SHP77 (cell line): ENCODE results near the gene RUNX3.
"Not testable (repeated sequence)": the region's sequence is repeated elsewhere in the genome, so short reads cannot be mapped to it uniquely, and the experiment has no call there.

Source experiments
- DNase-seq, 2 experiments: peaks; one replicate each; lab custom pipeline; 2025; lab: John Stamatoyannopoulos, UW

RUNX3 gene

GRCh38 chr1:24900985-24901781, 28.9 kb downstream of the RUNX3 start:
- DNase-seq: no peak

DNA sequence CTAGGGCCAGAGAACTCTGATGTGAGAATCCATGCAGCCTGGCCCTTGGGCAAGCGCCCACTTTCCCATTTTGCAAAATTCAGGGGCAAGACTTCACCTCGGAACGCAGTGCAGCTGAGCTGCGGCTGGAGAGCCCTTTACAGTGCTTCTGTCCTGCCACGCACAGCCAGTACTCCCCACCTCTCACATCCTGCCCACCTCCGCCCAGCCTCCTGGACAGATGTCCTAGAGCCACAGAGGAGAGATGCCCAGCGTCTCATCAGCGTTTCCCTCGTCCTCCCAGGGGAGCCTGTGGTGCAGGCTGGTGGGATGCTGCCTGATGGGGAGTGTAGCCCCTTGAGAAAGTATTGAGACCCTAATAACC, 29.6 kb downstream of the RUNX3 start:
- no peak for DNase-seq

- DNase-seq: no peak
Observed at GRCh38 chr1:24899581-24900485, 30.2 kb downstream of the RUNX3 start.

GRCh38 chr1:24898909-24899439, 31.1 kb downstream of the RUNX3 start:
- no peak for DNase-seq

DNA sequence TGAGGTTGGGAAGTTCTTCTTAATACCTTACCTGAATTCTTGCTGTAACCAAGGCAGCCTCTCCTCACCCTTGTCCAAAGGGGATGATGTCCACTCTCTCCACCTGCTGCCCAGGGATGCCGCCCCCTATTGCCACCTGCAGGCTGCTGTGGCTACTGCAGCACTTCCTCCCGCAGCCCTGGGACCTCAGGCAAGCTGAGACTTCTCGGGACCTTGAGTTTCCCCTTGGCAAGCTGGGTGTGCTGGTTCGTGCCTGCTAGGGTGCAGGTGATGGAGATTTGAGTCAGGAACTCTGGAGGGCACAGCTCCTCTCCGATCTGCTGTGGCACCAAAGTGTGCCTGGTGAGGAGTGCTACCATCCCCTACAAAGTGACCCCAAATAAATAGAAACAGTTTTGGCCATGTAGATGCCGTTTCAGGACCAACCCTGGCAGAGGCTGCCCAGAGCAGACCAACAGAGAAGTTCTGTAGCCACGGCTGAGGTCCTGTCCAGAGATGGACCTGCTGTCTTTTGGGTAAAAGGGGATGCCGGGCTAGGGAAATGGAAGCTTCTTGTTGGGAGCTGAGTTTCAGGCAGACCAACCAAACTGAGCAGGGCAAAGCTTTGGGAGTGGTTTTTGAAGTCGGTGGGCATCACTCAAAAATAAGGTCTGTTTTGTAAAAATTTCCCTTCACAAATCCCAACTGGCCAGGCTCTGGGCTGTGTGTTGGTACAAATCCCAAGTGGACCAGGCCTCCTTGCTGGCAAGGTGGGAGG, 31.7 kb downstream of the RUNX3 start:
- DNase-seq: peak; percentile 15 to 29

GRCh38 chr1:24897263-24898151, 32.6 kb downstream of the RUNX3 start:
- DNase-seq: no peak

GRCh38 chr1:24896596-24897262, 33.3 kb downstream of the RUNX3 start:
- no peak for DNase-seq

DNA sequence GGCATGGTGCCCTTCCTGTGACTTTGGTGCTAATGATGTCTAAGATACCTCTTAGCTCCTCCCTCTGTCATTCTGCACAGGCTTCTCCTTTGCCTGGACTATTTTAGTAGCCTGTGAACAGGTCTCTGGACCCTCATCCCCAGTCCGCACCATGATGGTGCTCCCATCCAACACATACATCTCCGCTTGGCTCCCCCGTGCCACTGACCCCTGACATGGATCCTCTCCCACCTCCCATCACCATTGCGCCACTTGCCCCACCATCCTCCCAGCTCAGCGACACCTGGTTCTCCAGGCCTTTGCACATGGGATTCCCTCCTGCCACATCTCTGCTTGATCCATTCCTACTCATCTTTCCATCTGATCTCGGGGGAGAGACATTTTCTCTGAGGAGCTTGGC, 33.9 kb downstream of the RUNX3 start:
- DNase-seq: no peak

GRCh38 chr1:24895511-24895910, 34.6 kb downstream of the RUNX3 start:
- no peak for DNase-seq

- no peak for DNase-seq
Observed at GRCh38 chr1:24894002-24894401, 36.1 kb downstream of the RUNX3 start.

- DNase-seq: no peak
Observed at GRCh38 chr1:24893431-24893830, 36.6 kb downstream of the RUNX3 start.

GRCh38 chr1:24892188-24893153, 37.6 kb downstream of the RUNX3 start:
- no peak for DNase-seq

GRCh38 chr1:24891367-24891766, 38.7 kb downstream of the RUNX3 start:
- DNase-seq: not testable (repeated sequence)

DNA sequence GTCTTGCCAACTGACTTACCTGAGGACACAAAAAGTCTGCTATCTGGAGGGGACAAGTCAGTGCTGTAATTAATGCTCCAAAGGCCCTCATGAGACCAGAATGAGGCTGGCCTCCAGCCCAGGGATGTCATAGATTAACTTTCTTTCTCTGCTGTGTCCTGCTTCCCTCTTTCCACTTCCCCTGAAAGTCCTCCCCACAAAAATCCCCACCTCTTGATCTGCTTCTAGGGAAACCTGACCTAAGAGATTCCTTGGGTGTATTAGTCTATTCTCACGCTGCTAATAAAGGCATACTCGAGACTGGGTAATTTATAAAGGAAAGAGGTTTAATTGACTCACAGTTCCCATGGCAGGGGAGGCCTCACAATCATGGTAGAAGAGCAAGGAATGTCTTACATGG, 39.2 kb downstream of the RUNX3 start:
- no peak for DNase-seq

GRCh38 chr1:24888971-24889676, 41.0 kb downstream of the RUNX3 start:
- DNase-seq: no peak

DNA sequence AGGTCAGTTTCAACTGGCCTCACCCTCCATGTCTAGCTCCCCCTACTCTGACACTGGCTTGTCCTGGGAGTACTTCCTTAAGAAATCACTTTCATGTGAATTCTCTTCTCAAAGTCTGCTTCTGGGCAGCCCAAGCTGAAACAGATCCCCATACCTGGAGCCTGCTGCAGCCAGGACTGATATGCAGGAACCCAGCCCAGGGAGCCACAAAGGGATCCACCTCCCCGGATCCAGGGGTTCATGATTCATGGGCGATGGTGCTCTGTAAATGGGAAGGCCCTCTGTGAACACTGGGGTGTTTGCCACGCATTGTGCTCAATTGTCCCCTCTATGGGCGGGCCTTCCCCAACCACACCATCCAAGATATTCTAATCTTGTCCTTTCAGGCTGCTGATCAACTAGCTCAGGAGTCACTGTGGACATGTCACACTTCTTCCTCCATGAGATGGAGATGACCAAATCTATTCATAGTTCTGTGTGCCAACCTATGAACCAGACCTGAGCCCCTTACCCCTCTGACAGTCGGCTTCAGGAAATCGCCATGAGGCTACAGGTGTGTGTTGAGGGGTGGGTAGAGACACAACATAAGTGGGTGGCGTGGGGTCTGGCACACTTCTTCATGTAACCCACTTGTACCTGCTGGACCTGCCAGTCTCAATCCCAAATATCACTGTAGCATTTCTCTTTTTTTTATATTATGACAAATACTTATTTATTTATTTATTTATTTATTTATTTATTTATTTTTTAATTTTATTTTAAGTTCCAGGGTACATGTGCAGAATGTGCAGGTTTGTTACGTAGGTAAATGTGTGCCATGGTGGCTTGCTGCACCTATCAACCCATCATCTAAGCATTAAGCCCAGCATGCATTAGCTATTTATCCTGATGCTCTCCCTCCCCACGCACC, 41.8 kb downstream of the RUNX3 start:
- no peak for DNase-seq

DNA sequence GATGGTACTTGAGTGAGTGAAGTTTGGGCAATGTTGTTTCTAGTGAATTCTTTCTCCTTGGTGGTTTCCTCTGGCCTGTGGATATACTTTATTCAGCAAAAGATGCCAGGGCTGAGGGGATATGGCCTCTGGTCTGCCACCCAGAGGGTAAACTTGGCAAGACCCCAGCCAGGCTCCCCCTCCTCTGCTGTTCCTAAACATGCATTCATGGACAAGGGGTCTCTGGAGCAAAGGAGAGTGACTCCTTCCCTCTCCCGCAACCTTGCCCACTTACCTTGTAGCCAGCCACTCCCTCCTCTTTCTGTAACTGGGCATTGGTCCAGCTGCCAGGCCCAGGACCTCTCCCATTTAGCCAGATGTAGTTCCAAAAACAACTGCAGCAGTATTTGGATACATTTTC, 43.8 kb downstream of the RUNX3 start:
- no peak for DNase-seq

DNA sequence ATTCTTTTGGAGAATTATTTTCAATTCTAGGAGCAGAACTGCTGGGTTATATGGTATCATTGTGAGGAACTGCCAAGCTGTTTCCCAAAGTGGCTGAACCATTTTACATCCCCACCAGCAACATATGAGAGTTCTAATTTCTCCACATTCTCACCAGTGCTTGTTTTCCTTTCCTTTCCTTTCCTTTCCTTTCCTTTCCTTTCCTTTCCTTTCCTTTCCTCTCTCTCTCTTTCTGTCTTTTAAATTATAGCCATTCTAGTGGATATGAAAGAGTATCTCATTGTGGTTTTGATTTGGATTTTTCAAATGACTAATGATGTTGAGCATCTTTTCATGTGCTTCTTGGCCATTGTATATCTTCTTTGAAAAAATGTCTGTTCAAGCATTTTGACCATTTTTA, 45.3 kb downstream of the RUNX3 start:
- no peak for DNase-seq
